Fibroblast of skin of left biceps (primary cell): ENCODE measurements around the gene ODC1.

Source experiments
- DNase-seq, 2 experiments: peaks; one replicate each; pipeline ENCODE4 v3.0.0-alpha.2; 2013; ENCODE audit warnings: low read depth in 2 of 2

Gene ODC1

DNA sequence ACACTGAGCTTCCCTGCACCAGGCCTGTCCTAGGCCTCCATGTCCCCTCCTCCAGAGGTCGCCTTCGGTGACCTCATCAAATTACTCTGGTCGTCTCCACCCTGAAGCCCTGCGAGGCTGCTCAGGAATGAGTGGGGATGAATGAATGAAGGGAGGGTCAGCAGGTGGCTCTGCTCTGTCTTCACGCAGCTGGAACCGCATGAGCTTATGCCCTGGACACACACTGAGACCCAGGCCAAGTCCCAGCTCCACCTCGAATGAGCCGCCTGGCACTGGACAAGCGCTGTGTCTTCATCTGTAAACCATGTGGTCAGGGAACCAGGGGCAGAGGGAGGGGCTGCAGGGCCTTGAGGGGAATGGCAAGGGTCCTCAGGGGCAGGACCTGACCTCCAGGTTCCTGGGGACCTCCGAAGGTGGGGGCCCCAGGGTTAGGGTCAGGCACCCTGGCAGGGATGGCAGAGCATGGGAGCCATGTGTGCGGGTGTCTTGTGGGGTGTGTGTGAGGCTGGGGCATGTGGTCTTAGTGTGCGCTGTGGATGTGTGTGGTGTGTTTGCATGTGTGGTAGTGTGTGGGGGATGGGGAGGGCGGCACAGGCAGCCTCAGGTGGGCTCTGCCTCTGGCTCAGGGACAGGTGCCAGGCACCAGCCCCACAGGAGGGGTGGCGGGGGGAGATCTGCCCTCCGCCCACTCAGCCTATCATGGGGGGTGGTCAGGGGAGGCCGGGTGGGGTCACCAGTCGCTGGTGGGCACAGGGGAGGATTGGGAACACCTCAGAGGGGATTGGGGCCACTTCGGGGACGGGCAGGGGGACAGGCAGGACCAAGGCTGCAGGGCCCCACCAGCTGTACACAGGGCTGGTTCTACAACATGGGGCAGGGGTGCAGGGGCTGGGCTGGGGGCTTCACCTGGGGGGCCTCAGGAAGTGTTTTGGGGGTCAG is 13.9 kb downstream of the ODC1 start:
- DNase-seq: no peak

DNA sequence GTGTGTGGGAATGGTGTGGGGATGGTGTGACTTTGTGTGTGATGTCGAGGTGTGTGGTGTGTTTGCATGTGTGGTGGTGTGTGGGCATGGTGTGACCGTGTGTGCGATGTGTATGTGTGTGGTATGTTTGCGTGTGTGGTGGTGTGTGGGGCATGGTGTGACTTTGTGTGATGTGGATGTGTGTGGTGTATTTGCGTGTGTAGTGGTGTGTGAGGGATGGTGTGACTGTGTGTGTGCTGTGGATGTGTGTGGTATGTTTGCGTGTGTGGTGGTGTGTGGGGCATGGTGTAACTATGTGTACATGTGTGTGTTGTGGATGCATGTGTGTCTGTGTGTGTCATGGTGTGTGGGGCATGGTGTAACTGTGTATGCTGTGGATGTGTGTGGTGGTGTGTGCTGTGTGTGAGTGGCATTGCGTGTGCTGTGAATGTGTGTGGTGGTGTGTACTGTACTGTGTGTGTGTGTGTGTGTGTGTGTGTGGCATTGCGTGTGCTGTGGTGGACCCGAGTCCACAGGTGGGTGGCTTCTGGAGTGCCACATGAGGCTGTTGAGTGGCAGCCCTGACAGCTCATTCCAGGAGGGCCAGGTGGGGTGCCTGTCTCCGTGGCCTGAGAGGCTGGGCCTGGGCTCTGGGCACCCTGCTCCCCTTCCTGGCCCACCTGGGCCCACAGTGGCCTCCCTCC is 14.7 kb downstream of the ODC1 start:
- DNase-seq: no peak

DNA sequence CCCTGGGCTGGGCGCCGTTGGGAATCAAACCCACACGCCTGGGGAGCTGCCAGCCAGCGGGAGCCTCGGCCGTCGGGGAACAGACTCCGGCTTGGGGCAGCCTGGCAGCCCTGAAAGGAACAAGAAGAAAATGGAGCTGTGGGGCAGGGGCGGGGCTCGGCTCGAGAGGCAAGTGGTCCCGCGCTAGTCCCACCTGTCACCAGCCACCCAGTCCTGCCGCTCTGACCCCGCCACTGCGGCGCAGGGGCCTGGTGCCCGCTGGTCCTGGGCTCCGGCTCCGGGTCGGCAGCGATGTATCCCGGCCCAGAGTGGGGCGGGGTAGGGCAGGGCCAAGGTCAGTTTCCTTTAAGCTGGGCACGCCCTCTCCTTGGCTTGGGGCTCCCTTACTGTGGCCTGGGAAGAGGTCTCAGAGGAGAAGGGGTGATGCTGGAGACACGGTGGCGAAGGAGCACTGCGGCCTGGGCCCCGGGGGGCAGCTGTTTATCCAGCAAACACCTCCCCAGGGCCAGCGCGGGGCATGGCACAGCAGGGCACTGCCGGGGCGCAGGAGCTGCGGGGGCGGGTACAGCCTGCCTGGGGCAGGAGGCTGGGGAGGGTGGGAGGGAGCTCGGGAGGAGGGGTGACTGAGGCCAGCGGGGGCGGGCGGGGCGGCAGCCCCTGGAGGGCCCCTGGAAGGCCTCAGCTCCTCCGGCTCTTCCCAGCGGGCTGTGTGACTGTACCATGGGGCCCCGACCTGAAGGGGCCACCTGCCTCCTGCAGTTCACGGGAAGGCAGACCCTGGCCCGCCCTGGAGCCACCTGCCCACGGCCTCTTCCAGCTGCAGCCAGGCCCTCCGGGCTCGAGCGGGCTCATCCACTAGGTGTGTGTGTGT is 15.6 kb downstream of the ODC1 start:
- DNase-seq: no peak

DNA sequence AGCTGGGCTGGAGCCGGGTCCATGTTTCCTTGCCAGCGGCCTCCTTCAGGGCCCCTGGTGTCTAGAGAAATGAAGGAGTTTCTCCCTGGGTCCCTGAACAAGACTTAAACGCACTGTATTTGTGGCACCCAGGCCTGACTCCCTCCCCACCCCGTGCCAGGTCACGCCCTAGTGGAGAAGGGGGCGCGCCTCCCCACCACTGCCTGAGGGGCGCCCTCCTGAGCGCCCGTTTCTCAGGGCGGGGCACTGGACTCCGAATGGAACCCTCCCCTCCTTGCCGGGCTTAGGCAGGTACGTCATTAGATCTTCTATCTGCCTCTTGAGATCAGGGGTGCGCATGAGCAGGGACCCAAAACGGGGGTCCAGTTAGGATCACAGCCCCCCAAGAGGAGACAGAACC is 16.3 kb downstream of the ODC1 start:
- no peak for DNase-seq

GRCh38 chr2:10430886-10431622 is 17.1 kb downstream of the ODC1 start:
- DNase-seq: no peak

GRCh38 chr2:10428924-10429323 is 19.2 kb downstream of the ODC1 start:
- no peak for DNase-seq

DNA sequence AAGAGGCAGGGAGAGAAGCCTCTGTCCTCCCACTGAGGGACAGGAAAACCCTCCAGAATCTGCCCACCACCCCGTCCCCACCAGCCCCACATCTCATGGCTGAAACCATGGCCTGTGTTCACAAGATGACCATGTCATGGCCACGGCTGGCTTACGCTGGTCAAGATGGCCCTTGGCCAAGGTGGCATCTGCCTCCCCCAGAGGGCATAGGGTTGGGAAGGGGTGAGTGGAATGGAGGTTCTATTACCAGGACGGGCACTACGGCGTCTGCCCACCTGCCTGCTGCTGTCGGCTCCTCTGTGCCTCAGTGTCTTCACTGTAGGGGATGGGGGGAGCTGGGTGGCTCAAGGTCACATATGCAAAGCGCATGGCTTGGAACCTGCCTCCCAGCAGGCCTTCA is 19.8 kb downstream of the ODC1 start:
- no peak for DNase-seq

DNA sequence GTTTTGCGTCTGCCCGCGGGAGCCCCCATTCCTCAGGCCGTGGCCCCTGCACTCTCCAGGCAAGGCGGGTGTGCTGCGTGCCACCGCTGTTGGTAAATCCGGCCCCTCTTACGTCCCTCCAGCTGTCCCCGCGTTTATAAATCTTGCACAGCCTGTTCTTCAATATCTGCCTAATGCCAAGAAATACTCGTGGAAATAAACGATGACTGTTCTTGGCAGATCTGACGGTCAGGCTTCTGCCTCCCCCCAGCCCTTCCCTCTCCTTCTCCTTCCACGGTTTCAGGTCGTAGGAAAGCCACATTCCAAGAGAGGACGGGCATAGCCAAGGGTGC is 20.5 kb downstream of the ODC1 start:
- no peak for DNase-seq

DNA sequence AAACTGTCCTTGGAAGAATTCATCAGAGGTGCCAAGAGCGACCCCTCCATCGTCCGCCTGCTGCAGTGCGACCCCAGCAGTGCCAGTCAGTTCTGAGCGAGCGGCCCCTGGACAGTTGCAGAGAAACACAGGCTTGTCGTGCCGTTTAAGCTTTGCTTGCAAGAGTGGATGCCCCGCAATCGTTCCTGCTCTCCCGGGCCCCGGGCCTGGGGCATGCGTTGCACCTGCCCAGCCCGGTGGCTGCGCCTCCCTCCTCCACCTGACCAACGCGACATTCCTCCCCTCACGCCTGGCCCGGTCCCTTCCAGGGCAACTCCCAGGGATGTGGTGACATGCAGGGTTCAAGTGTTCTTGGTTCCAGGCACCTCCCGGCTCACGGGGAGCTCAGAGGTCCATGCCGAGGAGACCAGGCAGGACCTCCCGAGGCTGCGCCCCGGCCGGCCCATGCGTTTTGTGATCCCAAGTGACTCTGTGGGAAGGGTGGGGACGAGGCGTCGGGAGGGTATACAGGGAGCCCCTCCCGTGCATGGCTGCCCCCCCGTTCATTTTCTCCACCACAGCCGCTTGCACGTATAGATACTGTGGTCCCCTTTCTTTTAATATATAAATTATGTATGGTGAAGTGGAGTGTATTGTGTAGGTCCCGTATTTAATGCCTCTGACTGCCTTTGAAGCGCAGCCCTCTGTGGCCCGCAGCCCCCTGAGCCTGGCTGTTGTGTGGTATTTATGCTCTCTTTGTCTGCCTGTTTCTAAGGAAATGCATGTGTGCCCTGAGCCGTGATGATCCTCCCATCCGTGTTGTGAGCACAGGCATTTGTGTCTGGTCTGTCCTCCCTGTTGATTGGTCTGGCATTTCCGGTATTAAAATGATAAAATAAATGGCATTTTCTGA is 21.2 kb downstream of the ODC1 start:
- no peak for DNase-seq

DNA sequence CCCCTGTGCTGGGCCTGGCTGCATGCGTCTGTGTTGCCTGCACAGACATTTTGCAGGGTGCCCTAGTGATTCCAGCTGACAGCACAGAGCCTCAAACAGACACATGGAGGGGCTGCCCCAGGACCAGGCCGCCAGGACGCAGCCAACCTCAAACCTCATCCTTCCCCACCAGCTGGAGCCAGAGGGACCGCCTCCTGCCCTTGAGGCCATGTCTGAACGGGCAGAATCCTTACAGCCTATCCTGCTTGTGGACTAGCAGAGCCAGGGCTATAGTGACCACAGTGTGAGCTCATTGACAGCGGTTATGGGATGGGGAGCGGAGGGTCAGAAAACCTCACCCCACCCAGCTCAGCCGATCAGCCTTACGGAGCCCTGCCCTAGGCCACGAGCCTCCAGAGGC is 22.4 kb downstream of the ODC1 start:
- no peak for DNase-seq

DNA sequence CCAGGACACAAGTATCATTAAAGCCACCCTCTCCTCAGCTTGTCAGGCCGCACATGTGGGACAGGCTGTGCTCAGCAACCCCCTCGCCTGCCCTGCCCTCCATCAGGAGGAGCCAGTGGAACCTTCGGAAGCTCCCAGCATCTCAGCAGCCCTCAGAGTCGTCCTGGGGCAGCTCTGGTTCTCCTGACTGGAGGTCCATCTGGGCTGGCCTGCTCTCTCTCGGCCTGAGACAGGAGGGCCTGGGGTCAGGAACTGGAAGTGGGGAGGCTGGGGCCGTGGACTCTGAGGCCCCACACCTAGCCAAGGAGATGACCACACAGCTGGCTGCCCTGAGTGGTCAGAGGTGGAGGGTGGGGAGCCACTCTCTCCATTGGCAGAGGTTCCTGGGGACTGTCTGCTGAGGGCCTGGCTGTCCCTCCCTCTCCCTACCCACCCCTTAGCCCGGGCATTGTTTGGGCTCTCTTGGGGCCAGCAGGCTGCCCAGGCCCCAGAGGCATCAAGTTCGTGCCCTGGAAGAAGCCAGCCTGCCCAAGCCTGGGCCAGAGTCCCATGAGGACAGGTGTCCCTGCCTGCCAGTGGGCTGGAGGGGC is 23.1 kb downstream of the ODC1 start:
- no peak for DNase-seq

GRCh38 chr2:10424051-10424450 is 24.1 kb downstream of the ODC1 start:
- DNase-seq: peak; percentile 65 to 67

- no peak for DNase-seq
Observed at GRCh38 chr2:10423400-10423774, 24.7 kb downstream of the ODC1 start.

DNA sequence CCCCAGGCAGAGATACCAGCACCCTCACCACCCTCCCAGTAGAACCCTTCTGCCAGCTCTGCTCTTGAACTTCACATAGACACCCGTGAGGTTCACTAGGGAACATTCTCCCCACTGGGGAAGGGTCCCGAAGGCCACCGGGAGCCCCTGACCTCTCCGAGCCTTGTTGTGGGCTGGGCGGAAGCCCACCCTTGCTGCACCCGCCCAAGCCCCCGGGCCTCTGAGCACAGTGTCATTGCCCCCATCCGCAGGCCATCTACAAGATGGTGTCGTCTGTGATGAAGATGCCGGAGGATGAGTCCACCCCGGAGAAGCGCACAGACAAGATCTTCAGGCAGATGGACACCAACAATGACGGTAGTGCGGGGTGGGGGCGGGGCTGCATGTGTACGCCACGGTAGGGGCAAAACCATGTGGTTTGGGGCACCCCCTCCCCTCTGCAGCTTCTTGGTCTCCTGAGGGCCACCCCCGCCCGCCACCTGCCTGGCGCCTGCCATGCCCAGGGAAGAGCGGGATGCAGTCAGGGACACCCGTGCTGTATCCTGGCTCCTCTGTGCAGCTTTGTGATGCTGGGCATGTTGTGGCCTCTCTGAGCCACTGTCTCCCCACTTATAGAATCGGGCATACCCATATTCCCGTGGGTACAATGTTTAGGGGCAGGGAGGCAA is 25.3 kb downstream of the ODC1 start:
- DNase-seq: no peak

- no peak for DNase-seq
Observed at GRCh38 chr2:10422251-10422650, 25.9 kb downstream of the ODC1 start.

DNA sequence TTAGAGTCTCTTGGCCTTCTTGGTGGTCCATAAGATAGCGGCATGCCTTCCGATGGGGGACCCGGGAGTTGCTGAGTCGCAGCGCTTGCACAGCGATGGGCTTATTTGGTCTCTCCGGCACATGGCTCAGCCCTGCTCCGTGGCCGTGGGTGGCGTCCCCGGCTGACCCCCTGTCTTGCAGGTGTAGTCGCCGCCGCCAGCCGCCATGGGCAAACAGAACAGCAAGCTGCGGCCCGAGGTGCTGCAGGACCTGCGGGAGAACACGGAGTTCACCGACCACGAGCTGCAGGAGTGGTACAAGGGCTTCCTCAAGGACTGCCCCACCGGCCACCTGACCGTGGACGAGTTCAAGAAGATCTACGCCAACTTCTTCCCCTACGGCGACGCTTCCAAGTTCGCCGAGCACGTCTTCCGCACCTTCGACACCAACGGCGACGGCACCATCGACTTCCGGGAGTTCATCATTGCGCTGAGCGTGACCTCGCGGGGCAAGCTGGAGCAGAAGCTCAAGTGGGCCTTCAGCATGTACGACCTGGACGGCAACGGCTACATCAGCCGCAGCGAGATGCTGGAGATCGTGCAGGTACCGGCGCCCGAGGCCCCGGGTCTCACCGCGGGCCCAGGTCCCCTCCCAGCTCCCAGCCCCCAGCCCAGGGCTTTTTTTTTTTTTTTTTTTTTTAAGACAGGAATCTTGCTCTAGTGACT is 28.4 kb downstream of the ODC1 start:
- no peak for DNase-seq

DNA sequence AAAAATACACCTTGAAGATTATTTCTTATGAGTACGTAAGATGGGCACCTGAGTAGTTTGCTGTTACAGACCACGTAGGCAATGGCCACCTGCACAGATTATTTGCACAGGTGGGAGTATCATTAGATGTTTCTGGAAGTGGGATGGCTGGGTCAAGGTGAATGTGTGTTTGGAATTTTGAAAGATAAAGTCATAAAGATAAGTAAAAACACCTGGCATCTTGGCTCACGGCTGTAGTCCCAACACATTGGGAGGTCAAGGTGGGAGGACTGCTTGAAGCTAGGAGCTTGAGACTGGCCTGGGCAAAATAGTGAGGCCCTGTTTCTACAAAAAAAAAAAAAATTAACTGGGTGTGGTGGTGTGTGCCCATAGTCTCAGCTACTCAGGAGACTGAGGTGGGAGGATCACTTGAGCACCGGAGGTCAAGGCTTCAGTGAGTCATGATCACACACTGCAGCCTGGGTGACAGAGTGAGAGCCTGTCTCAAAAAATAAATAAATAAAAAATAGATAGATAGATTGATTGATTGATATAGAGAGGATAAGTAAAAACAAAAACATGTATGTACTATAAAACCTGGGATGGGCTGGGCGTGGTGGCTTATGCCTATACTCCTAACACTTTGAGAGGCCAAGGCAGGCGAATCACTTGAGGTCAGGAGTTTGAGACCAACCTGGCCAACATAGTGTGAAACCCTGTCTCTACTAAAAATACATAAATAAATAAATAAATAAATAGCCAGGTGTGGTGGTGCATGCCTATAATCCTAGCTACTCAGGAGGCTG is 30.4 kb downstream of the ODC1 start:
- no peak for DNase-seq

DNA sequence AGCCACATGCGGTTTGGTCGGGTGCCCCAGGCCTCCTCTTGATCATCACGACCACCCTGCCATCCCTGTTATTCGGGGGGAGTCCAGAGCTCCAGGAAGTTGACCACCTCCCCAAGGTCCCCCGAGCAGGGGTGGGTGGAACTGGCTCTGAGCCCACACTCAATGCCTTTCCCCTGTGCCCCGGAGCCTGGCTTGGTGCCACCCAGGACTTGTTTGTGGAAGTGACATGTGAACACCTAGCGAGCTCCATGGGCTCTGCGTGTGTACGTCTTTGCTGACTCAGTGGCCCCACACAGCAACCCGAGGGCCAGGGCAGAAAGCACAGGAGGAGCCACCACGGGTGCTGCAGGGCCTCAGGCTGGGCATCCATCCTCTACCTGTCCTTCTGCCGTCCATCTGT is 32.5 kb downstream of the ODC1 start:
- no peak for DNase-seq
